Osteoblast (primary cell): ENCODE results near the gene PCDH9. TPM values are rescaled to one million over a fixed set of nuclear protein-coding genes. Genes with fewer than 3 reads are reported as not detected.

ENCODE experiments used
- DNase-seq: peaks from one replicate; pipeline ENCODE4 v3.0.0; 2011; ENCODE audit warnings: low spot score, mixed read lengths; ENCODE audit not compliant: insufficient read length; ENCODE audit errors: missing footprints
- H2AFZ ChIP-seq: 2 replicates; pipeline ENCODE4 v1.6.0; 2011; ENCODE audit warnings: mild to moderate bottlenecking, low read length
- H3K27ac ChIP-seq: 2 replicates; pipeline ENCODE4 v1.5.1; 2011; ENCODE audit warnings: mild to moderate bottlenecking, low read depth, low read length, moderate library complexity
- H3K27me3 ChIP-seq: 2 replicates; pipeline ENCODE4 v1.6.0; 2012; ENCODE audit warnings: mild to moderate bottlenecking, control low read depth, inconsistent platforms, low read length, moderate library complexity; ENCODE audit not compliant: insufficient read depth
- H3K36me3 ChIP-seq: 2 replicates; pipeline ENCODE4 v1.5.1; 2011; ENCODE audit warnings: mild to moderate bottlenecking, low read length, control low read depth, moderate library complexity; ENCODE audit not compliant: insufficient read depth
- H3K4me1 ChIP-seq: 2 replicates; pipeline ENCODE4 v1.5.1; 2011; ENCODE audit warnings: mild to moderate bottlenecking, low read length, control low read depth, moderate library complexity; ENCODE audit not compliant: insufficient read depth
- H3K4me2 ChIP-seq: 2 replicates; pipeline ENCODE4 v1.6.0; 2011; ENCODE audit warnings: mild to moderate bottlenecking, low read length; ENCODE audit not compliant: insufficient read depth
- H3K4me3 ChIP-seq: fragments of 200-600 bp; sonication (generic); 3 replicates; pipeline ENCODE4 v1.5.1; 2012; ENCODE audit warnings: mild to moderate bottlenecking, low read length, inconsistent platforms; ENCODE audit not compliant: insufficient read depth
- H3K79me2 ChIP-seq: 2 replicates; pipeline ENCODE4 v1.6.0; 2012; ENCODE audit warnings: mild to moderate bottlenecking, low read length, control low read depth, inconsistent platforms; ENCODE audit not compliant: insufficient read depth
- H3K9me3 ChIP-seq: 2 replicates; pipeline ENCODE4 v1.5.1; 2011; ENCODE audit warnings: low read depth, low read length, control low read depth
- H4K20me1 ChIP-seq: 2 replicates; pipeline ENCODE4 v1.6.0; 2012; ENCODE audit warnings: mild to moderate bottlenecking, low read length, control low read depth; ENCODE audit not compliant: insufficient read depth
- total RNA-seq: library from RNA; depleted of rRNA; stranded (reverse); fragments of >200 nt; gene quantifications from 2 replicates; pipeline ENCODE4 v1.2.3, GENCODE V29; 2012
- TF ChIP-seq, protein P1 (sequence below): IDR thresholded peaks from 2 replicates; pipeline ENCODE4 v1.5.1; 2011; ENCODE audit warnings: mild to moderate bottlenecking, low read depth, low read length, moderate library complexity; ENCODE audit errors: extremely low read depth

PCDH9 gene
- total RNA-seq, 1 donor = 1.1 TPM

DNA sequence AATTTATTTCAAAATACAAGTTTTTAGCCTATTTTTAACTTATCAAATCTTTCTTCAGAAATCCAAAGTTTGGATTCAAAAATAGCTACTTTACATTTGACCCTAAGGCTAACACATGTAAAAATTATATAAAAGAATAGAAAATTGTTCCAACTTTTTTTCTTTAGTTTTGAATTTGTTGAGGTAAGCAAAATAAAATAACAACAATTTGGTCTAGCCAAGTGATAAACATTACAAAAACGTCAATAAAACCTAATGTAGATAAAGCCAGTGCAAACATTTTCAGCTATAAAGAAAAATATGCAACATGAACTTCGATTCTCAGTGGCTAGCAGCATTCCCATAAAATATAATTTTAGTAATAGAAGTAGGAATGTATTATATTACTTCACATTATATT, 400.3 kb downstream of the PCDH9 start:
- no peak for DNase-seq
- TF ChIP-seq, protein P1, sequence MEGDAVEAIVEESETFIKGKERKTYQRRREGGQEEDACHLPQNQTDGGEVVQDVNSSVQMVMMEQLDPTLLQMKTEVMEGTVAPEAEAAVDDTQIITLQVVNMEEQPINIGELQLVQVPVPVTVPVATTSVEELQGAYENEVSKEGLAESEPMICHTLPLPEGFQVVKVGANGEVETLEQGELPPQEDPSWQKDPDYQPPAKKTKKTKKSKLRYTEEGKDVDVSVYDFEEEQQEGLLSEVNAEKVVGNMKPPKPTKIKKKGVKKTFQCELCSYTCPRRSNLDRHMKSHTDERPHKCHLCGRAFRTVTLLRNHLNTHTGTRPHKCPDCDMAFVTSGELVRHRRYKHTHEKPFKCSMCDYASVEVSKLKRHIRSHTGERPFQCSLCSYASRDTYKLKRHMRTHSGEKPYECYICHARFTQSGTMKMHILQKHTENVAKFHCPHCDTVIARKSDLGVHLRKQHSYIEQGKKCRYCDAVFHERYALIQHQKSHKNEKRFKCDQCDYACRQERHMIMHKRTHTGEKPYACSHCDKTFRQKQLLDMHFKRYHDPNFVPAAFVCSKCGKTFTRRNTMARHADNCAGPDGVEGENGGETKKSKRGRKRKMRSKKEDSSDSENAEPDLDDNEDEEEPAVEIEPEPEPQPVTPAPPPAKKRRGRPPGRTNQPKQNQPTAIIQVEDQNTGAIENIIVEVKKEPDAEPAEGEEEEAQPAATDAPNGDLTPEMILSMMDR = no peak

DNA sequence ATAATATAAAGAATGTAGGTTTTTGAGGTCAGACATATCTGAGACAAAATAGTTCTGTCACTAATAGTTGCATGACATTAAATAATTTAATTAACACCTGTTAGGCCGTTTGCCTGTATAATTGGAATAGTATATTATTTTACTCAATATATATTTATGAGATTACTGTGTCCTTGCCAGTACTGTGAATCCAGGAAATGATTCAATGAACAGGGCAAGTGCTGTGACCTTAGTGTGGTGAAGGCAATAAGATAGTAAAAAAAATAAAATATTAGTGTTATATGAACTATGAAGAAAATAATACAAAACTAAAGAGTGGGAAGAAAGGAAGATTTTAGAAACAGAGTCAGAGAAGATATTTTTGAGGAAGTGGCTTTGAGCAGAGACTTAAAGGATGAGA, 403.7 kb downstream of the PCDH9 start:
- no peak overlapping the region for H3K27ac ChIP-seq
- H3K9me3 ChIP-seq = no peaks in the 10 kb centered on the region
- H3K36me3 ChIP-seq = no peaks in the 10 kb centered on the region
- no peak overlapping the region for H3K4me3 ChIP-seq
- no peak overlapping the region for H3K4me2 ChIP-seq
- no peaks in the 10 kb centered on the region for H3K27me3 ChIP-seq
- H3K4me1 ChIP-seq = no peaks in the 10 kb centered on the region
- no peaks in the 10 kb centered on the region for H3K79me2 ChIP-seq
- peak; percentile 67 for DNase-seq
- no peak overlapping the region for H2AFZ ChIP-seq
- TF ChIP-seq, protein P1 = no peak
- H4K20me1 ChIP-seq = no peaks in the 10 kb centered on the region

More for the DNA sequence above, 400.3 kb downstream of the PCDH9 start:
- Histone ChIP-seq H3K9me3 (no peaks in the 10 kb centered on the region), H4K20me1 (no peaks in the 10 kb centered on the region), H3K27ac (no peak overlapping the region), H2AFZ (no peak overlapping the region), H3K27me3 (no peaks in the 10 kb centered on the region), H3K79me2 (no peaks in the 10 kb centered on the region), H3K4me2 (no peak overlapping the region), H3K4me1 (no peaks in the 10 kb centered on the region), H3K4me3 (no peak overlapping the region), H3K36me3 (no peaks in the 10 kb centered on the region)

DNA sequence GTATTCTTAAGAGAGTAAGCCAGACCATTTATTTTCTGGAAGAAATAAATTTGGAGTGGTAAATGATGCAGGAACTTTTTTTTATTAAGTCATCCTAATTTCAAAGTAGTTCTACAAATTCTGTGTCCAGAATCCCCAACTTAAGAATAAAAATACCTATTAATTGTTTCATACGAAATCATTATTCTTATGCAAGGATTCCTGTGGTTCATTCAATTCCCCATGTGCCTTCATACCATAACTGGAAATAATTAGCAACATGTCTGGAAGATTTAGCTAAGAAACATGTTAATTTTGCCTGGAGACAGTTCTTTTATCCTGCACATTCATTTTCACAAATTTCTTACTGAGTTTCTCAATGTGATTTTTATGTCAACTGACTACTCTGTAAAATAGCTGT, 408.6 kb downstream of the PCDH9 start:
- H3K4me3 ChIP-seq = no peak overlapping the region
- no peaks in the 10 kb centered on the region for H3K36me3 ChIP-seq
- no peak overlapping the region for H3K27ac ChIP-seq
- no peak overlapping the region for H3K4me2 ChIP-seq
- no peaks in the 10 kb centered on the region for H3K27me3 ChIP-seq
- DNase-seq = no peak
- no peaks in the 10 kb centered on the region for H3K79me2 ChIP-seq
- H2AFZ ChIP-seq = no peak overlapping the region
- no peaks in the 10 kb centered on the region for H3K9me3 ChIP-seq
- no peaks in the 10 kb centered on the region for H3K4me1 ChIP-seq
- H4K20me1 ChIP-seq = no peaks in the 10 kb centered on the region
- TF ChIP-seq, protein P1 = no peak

DNA sequence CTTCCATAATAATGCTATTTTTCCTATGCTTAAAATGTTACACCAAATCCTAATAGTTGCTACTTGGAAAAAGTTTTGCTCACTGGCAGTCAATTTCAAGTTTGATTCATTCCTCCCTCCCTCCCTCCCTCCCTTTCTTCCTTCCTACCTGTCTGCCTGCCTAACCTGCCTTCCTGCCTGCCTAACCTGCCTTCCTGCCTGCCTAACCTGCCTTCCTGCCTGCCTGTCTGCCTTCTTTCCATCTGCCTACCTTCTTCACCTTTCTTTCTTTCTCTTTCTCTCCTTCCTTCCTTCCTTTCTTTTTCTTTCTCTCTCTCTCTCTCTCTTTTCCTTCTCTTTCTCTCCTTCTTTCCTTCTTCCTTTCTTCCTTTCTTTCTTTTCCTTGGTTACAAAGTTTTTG, 418.7 kb downstream of the PCDH9 start:
- TF ChIP-seq, protein P1 = no peak
- no peak overlapping the region for H3K27ac ChIP-seq

More for the DNA sequence above, 418.7 kb downstream of the PCDH9 start:
- H3K4me1 ChIP-seq = no peaks in the 10 kb centered on the region
- H3K9me3 ChIP-seq = no peaks in the 10 kb centered on the region
- no peaks in the 10 kb centered on the region for H3K79me2 ChIP-seq
- H3K27me3 ChIP-seq = no peaks in the 10 kb centered on the region
- no peak overlapping the region for H3K4me3 ChIP-seq
- H3K4me2 ChIP-seq = no peak overlapping the region
- no peak overlapping the region for H2AFZ ChIP-seq
- DNase-seq = no peak
- H3K36me3 ChIP-seq = no peaks in the 10 kb centered on the region
- no peaks in the 10 kb centered on the region for H4K20me1 ChIP-seq
